ENCODE results near the gene GPANK1.

DNA sequence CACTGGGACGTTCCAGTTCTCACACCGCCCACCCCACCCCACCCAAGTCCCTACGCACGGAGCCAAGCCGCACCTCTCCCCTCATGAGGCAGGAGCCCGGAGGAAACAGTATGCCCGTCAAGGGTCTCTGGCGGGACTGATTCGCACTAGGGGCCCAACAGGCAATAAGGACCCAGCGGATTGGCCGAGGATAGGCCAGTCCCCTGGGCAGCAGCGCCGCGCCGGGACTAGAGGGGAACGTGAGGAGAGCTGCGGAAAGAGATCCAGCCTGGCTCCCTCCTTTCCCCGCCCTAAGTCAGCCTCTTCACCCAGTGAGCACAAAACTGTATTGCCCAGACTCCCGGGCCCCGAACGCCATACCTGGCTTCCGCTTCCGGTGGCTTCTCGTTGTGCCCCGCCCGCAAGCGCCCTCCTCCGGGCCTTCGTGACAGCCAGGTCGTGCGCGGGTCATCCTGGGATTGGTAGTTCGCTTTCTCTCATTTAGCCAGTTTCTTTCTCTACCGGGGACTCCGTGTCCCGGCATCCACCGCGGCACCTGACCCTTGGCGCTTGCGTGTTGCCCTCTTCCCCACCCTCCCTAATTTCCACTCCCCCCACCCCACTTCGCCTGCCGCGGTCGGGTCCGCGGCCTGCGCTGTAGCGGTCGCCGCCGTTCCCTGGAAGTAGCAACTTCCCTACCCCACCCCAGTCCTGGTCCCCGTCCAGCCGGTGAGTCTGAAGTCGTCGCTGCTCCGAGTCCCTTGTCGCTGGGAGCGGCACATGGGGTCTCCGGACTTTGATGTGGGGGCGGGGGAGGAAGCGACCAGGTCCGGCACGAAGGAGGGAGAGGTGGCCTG lies 922 bp upstream of the GPANK1 start, which contains the start of gene CSNK2B:
- TF ChIP-seq POLR2A (IDR thresholded peaks at IDR 0.05): peak in 3 of 4 donors; percentile 68 to 87 (median 73)
- TF ChIP-seq, protein P1, sequence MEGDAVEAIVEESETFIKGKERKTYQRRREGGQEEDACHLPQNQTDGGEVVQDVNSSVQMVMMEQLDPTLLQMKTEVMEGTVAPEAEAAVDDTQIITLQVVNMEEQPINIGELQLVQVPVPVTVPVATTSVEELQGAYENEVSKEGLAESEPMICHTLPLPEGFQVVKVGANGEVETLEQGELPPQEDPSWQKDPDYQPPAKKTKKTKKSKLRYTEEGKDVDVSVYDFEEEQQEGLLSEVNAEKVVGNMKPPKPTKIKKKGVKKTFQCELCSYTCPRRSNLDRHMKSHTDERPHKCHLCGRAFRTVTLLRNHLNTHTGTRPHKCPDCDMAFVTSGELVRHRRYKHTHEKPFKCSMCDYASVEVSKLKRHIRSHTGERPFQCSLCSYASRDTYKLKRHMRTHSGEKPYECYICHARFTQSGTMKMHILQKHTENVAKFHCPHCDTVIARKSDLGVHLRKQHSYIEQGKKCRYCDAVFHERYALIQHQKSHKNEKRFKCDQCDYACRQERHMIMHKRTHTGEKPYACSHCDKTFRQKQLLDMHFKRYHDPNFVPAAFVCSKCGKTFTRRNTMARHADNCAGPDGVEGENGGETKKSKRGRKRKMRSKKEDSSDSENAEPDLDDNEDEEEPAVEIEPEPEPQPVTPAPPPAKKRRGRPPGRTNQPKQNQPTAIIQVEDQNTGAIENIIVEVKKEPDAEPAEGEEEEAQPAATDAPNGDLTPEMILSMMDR (IDR thresholded peaks at IDR 0.05): peak in 1 of 6 experiments; percentile 12

Data from esophagus squamous epithelium (tissue), 4 donors.